Measurements from ENCODE around the gene BICD1. TPM values are rescaled to one million over a fixed set of nuclear protein-coding genes. Genes with fewer than 3 reads are reported as not detected.
A peak's percentile ranks its signal among the peaks of the same experiment; 100 is the strongest.

BICD1 gene
- total and polyA plus RNA-seq, 2 experiments from 2014 or later, result 59.3 to 83.6 TPM

DNA sequence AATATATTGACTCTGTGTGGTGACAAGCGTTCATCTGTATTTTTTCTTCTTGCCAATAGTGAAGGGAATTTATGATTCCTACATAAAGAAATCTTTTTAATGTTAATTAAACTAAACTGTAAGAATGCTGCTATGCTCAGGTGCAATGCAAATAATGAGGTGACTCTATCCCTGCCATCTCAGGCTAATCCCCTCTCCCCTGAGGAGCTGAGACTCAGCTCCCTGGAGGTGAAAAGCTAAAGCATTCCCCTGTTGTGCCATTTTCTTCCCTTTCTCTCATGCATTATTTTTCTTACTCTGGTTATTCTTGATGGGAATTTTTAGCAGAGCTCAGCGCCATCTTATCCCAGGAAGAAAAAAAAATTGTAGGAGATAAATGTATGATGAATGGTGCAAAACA is 178.8 kb downstream of the BICD1 start (continued):
- TF ChIP-seq, protein P1, sequence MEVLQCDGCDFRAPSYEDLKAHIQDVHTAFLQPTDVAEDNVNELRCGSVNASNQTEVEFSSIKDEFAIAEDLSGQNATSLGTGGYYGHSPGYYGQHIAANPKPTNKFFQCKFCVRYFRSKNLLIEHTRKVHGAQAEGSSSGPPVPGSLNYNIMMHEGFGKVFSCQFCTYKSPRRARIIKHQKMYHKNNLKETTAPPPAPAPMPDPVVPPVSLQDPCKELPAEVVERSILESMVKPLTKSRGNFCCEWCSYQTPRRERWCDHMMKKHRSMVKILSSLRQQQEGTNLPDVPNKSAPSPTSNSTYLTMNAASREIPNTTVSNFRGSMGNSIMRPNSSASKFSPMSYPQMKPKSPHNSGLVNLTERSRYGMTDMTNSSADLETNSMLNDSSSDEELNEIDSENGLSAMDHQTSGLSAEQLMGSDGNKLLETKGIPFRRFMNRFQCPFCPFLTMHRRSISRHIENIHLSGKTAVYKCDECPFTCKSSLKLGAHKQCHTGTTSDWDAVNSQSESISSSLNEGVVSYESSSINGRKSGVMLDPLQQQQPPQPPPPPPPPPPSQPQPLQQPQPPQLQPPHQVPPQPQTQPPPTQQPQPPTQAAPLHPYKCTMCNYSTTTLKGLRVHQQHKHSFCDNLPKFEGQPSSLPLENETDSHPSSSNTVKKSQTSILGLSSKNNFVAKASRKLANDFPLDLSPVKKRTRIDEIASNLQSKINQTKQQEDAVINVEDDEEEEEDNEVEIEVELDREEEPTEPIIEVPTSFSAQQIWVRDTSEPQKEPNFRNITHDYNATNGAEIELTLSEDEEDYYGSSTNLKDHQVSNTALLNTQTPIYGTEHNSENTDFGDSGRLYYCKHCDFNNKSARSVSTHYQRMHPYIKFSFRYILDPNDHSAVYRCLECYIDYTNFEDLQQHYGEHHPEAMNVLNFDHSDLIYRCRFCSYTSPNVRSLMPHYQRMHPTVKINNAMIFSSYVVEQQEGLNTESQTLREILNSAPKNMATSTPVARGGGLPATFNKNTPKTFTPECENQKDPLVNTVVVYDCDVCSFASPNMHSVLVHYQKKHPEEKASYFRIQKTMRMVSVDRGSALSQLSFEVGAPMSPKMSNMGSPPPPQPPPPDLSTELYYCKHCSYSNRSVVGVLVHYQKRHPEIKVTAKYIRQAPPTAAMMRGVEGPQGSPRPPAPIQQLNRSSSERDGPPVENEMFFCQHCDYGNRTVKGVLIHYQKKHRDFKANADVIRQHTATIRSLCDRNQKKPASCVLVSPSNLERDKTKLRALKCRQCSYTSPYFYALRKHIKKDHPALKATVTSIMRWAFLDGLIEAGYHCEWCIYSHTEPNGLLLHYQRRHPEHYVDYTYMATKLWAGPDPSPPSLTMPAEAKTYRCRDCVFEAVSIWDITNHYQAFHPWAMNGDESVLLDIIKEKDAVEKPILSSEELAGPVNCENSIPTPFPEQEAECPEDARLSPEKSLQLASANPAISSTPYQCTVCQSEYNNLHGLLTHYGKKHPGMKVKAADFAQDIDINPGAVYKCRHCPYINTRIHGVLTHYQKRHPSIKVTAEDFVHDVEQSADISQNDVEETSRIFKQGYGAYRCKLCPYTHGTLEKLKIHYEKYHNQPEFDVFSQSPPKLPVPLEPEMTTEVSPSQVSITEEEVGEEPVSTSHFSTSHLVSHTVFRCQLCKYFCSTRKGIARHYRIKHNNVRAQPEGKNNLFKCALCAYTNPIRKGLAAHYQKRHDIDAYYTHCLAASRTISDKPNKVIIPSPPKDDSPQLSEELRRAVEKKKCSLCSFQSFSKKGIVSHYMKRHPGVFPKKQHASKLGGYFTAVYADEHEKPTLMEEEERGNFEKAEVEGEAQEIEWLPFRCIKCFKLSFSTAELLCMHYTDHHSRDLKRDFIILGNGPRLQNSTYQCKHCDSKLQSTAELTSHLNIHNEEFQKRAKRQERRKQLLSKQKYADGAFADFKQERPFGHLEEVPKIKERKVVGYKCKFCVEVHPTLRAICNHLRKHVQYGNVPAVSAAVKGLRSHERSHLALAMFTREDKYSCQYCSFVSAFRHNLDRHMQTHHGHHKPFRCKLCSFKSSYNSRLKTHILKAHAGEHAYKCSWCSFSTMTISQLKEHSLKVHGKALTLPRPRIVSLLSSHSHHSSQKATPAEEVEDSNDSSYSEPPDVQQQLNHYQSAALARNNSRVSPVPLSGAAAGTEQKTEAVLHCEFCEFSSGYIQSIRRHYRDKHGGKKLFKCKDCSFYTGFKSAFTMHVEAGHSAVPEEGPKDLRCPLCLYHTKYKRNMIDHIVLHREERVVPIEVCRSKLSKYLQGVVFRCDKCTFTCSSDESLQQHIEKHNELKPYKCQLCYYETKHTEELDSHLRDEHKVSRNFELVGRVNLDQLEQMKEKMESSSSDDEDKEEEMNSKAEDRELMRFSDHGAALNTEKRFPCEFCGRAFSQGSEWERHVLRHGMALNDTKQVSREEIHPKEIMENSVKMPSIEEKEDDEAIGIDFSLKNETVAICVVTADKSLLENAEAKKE (CRISPR knock-in tag; IDR thresholded peaks at IDR 0.05), result no peak
- no peak for TF ChIP-seq STAT1 (IDR thresholded peaks at IDR 0.05; ENCODE audit: unreplicated experiment)
- TF ChIP-seq JUNB (IDR thresholded peaks at IDR 0.05; ENCODE audit: unreplicated experiment), result no peak
- TF ChIP-seq, protein P2, sequence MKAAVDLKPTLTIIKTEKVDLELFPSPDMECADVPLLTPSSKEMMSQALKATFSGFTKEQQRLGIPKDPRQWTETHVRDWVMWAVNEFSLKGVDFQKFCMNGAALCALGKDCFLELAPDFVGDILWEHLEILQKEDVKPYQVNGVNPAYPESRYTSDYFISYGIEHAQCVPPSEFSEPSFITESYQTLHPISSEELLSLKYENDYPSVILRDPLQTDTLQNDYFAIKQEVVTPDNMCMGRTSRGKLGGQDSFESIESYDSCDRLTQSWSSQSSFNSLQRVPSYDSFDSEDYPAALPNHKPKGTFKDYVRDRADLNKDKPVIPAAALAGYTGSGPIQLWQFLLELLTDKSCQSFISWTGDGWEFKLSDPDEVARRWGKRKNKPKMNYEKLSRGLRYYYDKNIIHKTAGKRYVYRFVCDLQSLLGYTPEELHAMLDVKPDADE (IDR thresholded peaks at IDR 0.05), result no peak
- no peak for TF ChIP-seq NANOG (IDR thresholded peaks at IDR 0.05; ENCODE audit: borderline replicate concordance)

DNA sequence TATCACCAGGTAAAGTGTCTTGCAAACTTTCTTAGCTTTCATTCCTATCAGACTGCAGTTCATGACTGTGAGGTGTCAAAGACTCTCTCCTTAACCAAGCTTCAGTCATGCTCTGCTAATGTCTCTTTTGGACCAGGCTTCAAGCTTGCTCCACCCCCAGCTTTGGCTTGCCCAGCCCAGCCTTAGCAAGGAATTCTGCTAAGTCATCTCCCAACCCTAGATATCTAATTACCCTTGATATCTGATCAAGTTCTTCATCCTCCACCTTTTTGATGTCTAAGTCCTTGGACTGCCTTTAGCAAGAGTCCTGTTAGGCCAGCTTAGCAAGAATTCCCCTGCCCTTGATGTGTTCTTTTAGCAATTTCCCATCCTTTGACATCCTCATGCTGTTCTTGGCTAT is 183.8 kb downstream of the BICD1 start:
- H3K27ac Mint-ChIP-seq, result peak overlapping the region; percentile 72
- H3K36me3 Mint-ChIP-seq (ENCODE audit: low read depth), result peaks cover 9% of the 10 kb centered on the region
- H3F3A ChIP-seq (replicated peaks; ENCODE audit: low read depth), result no peaks in the 10 kb centered on the region
- no peaks in the 10 kb centered on the region for H3K36me3 ChIP-seq (ENCODE audit: insufficient read depth)
- DNase-seq (ENCODE audit: low spot score) (peak; percentile 11), ATAC-seq (no peak)
- 0 out of 2 replicates have a peak, but pooled peaks cover 4% of the 10 kb centered on the region for H4K20me1 ChIP-seq (replicated peaks; ENCODE audit: insufficient read depth)
- peaks cover 26% of the 10 kb centered on the region for H3K4me1 Mint-ChIP-seq
- no peak overlapping the region for H3K4me3 Mint-ChIP-seq
- TF ChIP-seq, protein P2 (IDR thresholded peaks at IDR 0.05), result no peak
- TF ChIP-seq, protein P3, sequence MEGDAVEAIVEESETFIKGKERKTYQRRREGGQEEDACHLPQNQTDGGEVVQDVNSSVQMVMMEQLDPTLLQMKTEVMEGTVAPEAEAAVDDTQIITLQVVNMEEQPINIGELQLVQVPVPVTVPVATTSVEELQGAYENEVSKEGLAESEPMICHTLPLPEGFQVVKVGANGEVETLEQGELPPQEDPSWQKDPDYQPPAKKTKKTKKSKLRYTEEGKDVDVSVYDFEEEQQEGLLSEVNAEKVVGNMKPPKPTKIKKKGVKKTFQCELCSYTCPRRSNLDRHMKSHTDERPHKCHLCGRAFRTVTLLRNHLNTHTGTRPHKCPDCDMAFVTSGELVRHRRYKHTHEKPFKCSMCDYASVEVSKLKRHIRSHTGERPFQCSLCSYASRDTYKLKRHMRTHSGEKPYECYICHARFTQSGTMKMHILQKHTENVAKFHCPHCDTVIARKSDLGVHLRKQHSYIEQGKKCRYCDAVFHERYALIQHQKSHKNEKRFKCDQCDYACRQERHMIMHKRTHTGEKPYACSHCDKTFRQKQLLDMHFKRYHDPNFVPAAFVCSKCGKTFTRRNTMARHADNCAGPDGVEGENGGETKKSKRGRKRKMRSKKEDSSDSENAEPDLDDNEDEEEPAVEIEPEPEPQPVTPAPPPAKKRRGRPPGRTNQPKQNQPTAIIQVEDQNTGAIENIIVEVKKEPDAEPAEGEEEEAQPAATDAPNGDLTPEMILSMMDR (conservative IDR thresholded peaks at IDR 0.05; ENCODE audit: low read depth in 2 of 2), result no peak
- TF ChIP-seq, protein P4, sequence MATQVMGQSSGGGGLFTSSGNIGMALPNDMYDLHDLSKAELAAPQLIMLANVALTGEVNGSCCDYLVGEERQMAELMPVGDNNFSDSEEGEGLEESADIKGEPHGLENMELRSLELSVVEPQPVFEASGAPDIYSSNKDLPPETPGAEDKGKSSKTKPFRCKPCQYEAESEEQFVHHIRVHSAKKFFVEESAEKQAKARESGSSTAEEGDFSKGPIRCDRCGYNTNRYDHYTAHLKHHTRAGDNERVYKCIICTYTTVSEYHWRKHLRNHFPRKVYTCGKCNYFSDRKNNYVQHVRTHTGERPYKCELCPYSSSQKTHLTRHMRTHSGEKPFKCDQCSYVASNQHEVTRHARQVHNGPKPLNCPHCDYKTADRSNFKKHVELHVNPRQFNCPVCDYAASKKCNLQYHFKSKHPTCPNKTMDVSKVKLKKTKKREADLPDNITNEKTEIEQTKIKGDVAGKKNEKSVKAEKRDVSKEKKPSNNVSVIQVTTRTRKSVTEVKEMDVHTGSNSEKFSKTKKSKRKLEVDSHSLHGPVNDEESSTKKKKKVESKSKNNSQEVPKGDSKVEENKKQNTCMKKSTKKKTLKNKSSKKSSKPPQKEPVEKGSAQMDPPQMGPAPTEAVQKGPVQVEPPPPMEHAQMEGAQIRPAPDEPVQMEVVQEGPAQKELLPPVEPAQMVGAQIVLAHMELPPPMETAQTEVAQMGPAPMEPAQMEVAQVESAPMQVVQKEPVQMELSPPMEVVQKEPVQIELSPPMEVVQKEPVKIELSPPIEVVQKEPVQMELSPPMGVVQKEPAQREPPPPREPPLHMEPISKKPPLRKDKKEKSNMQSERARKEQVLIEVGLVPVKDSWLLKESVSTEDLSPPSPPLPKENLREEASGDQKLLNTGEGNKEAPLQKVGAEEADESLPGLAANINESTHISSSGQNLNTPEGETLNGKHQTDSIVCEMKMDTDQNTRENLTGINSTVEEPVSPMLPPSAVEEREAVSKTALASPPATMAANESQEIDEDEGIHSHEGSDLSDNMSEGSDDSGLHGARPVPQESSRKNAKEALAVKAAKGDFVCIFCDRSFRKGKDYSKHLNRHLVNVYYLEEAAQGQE (IDR thresholded peaks at IDR 0.05; ENCODE audit: unreplicated experiment), result no peak
- peaks cover 3% of the 10 kb centered on the region; the same call in 1 of the 3 replicates for H3K9me3 Mint-ChIP-seq
- H3K79me2 ChIP-seq (replicated peaks; ENCODE audit: insufficient read depth), result peaks cover 48% of the 10 kb centered on the region
- H3K4me2 ChIP-seq, result no peak overlapping the region
- no peaks in the 10 kb centered on the region for H3K27me3 ChIP-seq (ENCODE audit: insufficient read depth)
- H3K27me3 Mint-ChIP-seq (ENCODE audit: insufficient read depth, low read depth, poor library complexity), result peaks cover 1% of the 10 kb centered on the region
- no peak overlapping the region for H3K27ac ChIP-seq (ENCODE audit: low read depth)
- no peak overlapping the region for H2AFZ ChIP-seq
- H3K9me2 ChIP-seq (ENCODE audit: insufficient read depth), result no peaks in the 10 kb centered on the region
- H3K4me3 ChIP-seq, result no peak overlapping the region
- H3K4me1 ChIP-seq (ENCODE audit: insufficient read depth), result peaks cover 22% of the 10 kb centered on the region
